Ascending aorta (tissue), 2 donors: Measurements from ENCODE around the gene LUM. TPM values are rescaled to one million over a fixed set of nuclear protein-coding genes. Genes with fewer than 3 reads are reported as not detected.

Experiments
- DNase-seq, 2 donors: peaks; one replicate each; pipeline ENCODE4 v3.0.0-alpha.2; 2019; ENCODE audit warnings: low spot score in 2 of 2
- H3K27ac ChIP-seq, 2 donors: fragments of 200-600 bp; sonication (generic); one replicate each; pipeline ENCODE4 v1.5.1; 2016 to 2017; ENCODE audit warnings: mild to moderate bottlenecking in 1 of 2
- H3K27me3 ChIP-seq: fragments of 200-600 bp; sonication (generic); one replicate; pipeline ENCODE4 v1.5.1; 2017
- H3K36me3 ChIP-seq, 2 donors: fragments of 200-600 bp; sonication (generic); one replicate each; pipeline ENCODE4 v1.5.1; 2016
- H3K4me1 ChIP-seq, 2 donors: fragments of 200-600 bp; sonication (generic); one replicate each; pipeline ENCODE4 v1.5.1; 2016 to 2017; ENCODE audit warnings: mild to moderate bottlenecking in 1 of 2
- H3K4me3 ChIP-seq, 2 donors: fragments of 200-600 bp; sonication (generic); one replicate each; pipeline ENCODE4 v1.5.1; 2016 to 2017; ENCODE audit warnings: mild to moderate bottlenecking in 1 of 2
- H3K9me3 ChIP-seq, 2 donors: fragments of 200-600 bp; sonication (generic); one replicate each; pipeline ENCODE4 v1.5.1; 2016
- intact Hi-C: fragments of 100-400 bp; cut with DNase I; formaldehyde crosslinking; loops from one replicate; pipeline ENCODE4 v1.15.1; 2023
- total RNA-seq: library from RNA; depleted of rRNA; stranded (reverse); fragments of >200 nt; gene quantifications from one replicate; pipeline ENCODE4 v1.1.0, GENCODE V29; 2016
- TF ChIP-seq, protein P1 (sequence below), 3 experiments: fragments of 200-600 bp in 2 of 3; fragments of 450-650 bp in 1 of 3; sonication (generic) in 2 of 3; IDR thresholded peaks; one replicate each; pipeline ENCODE4 v1.5.1; 2016 to 2019; ENCODE audit warnings: antibody characterized with exemption in 3 of 3, mild to moderate bottlenecking in 1 of 3, moderate library complexity in 1 of 3

The LUM gene
- total RNA-seq, 1 donor from 2014 or later: 133 TPM

DNA sequence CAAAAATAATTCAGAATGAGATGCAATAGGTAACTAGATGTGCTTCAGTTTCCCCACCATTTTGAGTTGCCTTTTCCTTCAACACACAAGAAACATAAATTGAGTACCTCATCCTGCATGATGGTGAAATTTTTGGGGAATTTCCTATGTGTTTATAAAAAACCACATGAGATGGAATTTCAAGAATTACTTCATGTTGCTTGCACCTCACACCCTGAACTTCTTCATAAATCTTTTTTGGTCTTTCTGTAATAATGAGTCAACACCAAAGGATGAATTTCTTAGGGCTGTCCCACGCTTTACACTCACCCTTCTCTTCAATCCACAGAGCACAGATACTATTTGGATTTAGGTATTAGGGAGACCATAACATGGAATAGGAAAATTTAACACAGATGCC lies 22.6 kb upstream of the LUM start:
- H3K27ac ChIP-seq: no peak overlapping the region
- intact Hi-C loops: no loop called here
- no peaks in the 10 kb centered on the region for H3K27me3 ChIP-seq

DNA sequence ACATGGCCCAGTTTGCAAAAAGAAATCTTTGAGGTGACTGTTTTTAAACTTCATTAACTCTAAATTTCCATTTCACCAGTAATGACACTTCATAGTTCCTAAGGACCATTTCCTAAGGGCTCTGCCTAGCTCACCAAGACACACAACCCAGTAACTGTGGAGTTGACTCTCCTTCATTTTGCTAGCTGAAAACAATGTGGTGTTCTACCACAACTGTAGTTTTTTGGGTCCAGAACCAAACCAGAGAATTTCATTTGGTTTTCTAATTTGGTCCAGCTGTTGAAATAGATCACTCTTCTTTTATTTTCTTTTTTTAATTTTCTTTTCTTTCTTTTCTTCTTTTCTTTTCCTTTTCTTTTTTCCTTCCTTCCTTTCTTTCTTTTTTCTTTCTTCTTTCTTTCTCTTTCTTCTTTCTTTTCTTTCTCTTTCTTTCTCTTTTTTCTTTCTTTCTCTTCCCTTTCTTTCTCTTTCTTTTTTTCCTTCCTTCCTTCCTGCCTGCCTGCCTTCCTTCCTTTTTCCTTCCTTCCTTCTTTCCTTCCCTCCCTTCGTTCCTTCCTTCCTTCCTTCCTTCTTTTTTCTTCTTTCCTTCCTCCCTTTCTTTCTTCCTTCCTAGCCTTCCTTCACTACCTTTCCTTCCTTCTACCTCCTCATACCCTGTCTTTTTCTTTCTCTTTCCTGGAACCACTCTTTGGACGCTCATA lies 18.5 kb upstream of the LUM start:
- no peaks in the 10 kb centered on the region for H3K36me3 ChIP-seq
- no peak overlapping the region for H3K27ac ChIP-seq
- intact Hi-C loops: no loop called here
- H3K9me3 ChIP-seq: no peaks in the 10 kb centered on the region
- H3K4me1 ChIP-seq: no peaks in the 10 kb centered on the region
- H3K4me3 ChIP-seq: no peak overlapping the region
- TF ChIP-seq, protein P1, sequence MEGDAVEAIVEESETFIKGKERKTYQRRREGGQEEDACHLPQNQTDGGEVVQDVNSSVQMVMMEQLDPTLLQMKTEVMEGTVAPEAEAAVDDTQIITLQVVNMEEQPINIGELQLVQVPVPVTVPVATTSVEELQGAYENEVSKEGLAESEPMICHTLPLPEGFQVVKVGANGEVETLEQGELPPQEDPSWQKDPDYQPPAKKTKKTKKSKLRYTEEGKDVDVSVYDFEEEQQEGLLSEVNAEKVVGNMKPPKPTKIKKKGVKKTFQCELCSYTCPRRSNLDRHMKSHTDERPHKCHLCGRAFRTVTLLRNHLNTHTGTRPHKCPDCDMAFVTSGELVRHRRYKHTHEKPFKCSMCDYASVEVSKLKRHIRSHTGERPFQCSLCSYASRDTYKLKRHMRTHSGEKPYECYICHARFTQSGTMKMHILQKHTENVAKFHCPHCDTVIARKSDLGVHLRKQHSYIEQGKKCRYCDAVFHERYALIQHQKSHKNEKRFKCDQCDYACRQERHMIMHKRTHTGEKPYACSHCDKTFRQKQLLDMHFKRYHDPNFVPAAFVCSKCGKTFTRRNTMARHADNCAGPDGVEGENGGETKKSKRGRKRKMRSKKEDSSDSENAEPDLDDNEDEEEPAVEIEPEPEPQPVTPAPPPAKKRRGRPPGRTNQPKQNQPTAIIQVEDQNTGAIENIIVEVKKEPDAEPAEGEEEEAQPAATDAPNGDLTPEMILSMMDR (IDR thresholded peaks at IDR 0.05): no peak
- no peaks in the 10 kb centered on the region for H3K27me3 ChIP-seq
- no peak for DNase-seq

More for the DNA sequence above, 22.6 kb upstream of the LUM start:
- Histone ChIP-seq H3K36me3 (no peaks in the 10 kb centered on the region), H3K9me3 (no peaks in the 10 kb centered on the region), H3K4me1 (peaks cover 0 to 9% of the 10 kb centered on the region in 2 donors), H3K4me3 (no peak overlapping the region)
- no peak for DNase-seq
- TF ChIP-seq, protein P1 (IDR thresholded peaks at IDR 0.05): no peak

DNA sequence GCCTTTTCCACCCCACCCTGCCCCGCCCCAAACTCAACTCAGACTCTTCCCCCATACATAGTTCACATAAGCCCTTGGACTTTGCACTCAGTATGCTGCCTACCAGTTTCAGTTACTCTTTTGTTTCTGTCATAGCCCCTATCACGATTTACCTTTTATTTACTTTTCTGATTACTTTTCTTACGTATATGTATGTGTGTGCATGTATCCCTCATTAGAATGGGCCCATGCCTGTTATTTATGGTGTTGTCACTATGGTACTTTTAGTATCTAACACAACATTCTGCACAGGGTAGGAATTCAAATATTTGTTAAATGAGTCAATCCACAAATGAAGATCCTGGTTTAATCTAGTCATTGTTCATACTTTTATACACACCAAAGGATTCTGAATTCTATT lies 16.5 kb upstream of the LUM start:
- intact Hi-C loops: no loop called here
- H3K4me3 ChIP-seq: no peak overlapping the region

DNA sequence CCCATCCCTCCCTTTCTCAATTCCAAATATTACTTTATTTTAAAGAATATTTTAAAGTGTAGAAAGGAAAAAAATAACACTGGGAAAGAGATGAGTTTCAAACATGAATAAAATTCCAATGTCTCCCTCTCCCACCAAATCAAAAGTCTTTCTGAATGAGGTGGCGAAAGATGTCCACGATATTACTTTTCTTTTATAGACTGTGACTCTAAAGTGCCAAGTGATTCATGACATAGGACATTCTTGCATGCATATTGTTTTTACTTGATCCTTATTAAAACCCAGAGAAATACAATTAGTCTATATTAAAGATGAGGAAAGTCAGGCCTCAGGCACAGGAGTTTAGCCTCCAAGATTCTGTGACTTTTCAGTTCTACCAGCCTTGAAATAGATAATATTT lies 16.0 kb upstream of the LUM start:
- intact Hi-C loops: no loop called here
- Histone ChIP-seq H3K4me1 (no peaks in the 10 kb centered on the region), H3K9me3 (no peaks in the 10 kb centered on the region), H3K27me3 (no peaks in the 10 kb centered on the region), H3K4me3 (no peak overlapping the region), H3K27ac (no peak overlapping the region), H3K36me3 (no peaks in the 10 kb centered on the region)
- TF ChIP-seq, protein P1 (IDR thresholded peaks at IDR 0.05): no peak
- no peak for DNase-seq

More for the DNA sequence above, 16.5 kb upstream of the LUM start:
- Histone ChIP-seq H3K9me3 (no peaks in the 10 kb centered on the region), H3K36me3 (no peaks in the 10 kb centered on the region), H3K4me1 (no peaks in the 10 kb centered on the region), H3K27ac (no peak overlapping the region), H3K27me3 (no peaks in the 10 kb centered on the region)
- DNase-seq: no peak
- TF ChIP-seq, protein P1 (IDR thresholded peaks at IDR 0.05): no peak

DNA sequence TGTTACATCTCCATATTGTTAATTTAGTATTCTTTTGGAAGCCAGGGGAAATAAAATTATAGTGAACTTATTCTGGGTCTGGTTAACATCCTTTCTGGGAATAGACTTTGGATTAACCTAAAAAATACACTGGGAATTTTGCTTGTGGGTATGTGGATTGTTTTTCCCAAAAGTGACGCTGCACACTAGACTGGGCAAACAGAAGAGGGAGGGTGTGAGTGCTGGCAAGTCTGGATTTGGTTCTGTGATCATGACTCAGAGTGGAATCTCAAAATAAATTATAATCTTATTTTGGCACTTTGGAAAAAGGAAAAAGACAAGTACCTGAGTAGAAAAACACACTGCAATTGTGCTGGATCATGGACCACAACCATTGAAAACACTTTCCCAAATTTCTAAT lies 15.2 kb upstream of the LUM start:
- H3K9me3 ChIP-seq: no peaks in the 10 kb centered on the region
- H3K4me3 ChIP-seq: no peak overlapping the region
- intact Hi-C loops: no loop called here
- H3K27ac ChIP-seq: no peak overlapping the region
- H3K4me1 ChIP-seq: no peaks in the 10 kb centered on the region
- TF ChIP-seq, protein P1 (IDR thresholded peaks at IDR 0.05): no peak
- H3K27me3 ChIP-seq: no peaks in the 10 kb centered on the region
- no peak for DNase-seq
- H3K36me3 ChIP-seq: no peaks in the 10 kb centered on the region
